ENCODE results near the gene ZNF407.

ZNF407 gene

GRCh38 chr18:74652392-74652988, 54.8 kb downstream of the ZNF407 start:
- Histone ChIP-seq H3K9me3 (ENCODE audit: control insufficient read depth, insufficient read depth, low read length) (no peaks in the 10 kb centered on the region), H3K9ac (ENCODE audit: low read depth, low read length) (no peak overlapping the region), H3K4me1 (ENCODE audit: insufficient read depth, low read length) (no peaks in the 10 kb centered on the region; the same call in 1 of the 2 replicates), H3K36me3 (ENCODE audit: insufficient read depth, low read length) (no peaks in the 10 kb centered on the region)

DNA sequence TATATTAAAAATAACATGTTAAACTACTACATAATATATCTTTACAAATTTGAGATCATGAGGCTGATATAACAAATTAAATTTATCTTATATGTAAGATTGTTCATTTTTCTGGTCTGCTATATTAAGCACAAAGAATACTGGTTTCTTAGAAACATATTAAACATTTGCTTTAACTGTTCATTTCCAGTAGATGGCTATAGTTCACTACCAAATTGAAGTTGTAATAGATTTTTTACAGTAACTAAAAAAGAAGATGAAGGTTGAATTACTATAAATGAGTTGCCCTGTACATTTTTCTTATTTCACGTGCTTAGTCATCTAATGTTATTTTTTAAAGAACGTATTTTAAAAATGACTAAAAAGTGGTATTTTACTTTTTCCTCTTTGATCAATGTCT, 57.0 kb downstream of the ZNF407 start:
- no peaks in the 10 kb centered on the region for H3K9me3 ChIP-seq (ENCODE audit: control insufficient read depth, insufficient read depth, low read length)
- no peaks in the 10 kb centered on the region for H3K36me3 ChIP-seq (ENCODE audit: insufficient read depth, low read length)
- no peaks in the 10 kb centered on the region; the same call in 1 of the 2 replicates for H3K4me1 ChIP-seq (ENCODE audit: insufficient read depth, low read length)
- H3K9ac ChIP-seq (ENCODE audit: low read depth, low read length) = no peak overlapping the region

- Histone ChIP-seq H3K4me1 (ENCODE audit: insufficient read depth, low read length) (no peaks in the 10 kb centered on the region), H3K36me3 (ENCODE audit: insufficient read depth, low read length) (no peaks in the 10 kb centered on the region), H3K9me3 (ENCODE audit: control insufficient read depth, insufficient read depth, low read length) (no peaks in the 10 kb centered on the region), H3K9ac (ENCODE audit: low read depth, low read length) (no peak overlapping the region)
Measured at GRCh38 chr18:74661008-74661407, 63.3 kb downstream of the ZNF407 start.

- no peak overlapping the region for H3K9ac ChIP-seq (ENCODE audit: low read depth, low read length)
- H3K9me3 ChIP-seq (ENCODE audit: control insufficient read depth, insufficient read depth, low read length) = no peaks in the 10 kb centered on the region
- H3K36me3 ChIP-seq (ENCODE audit: insufficient read depth, low read length) = no peaks in the 10 kb centered on the region
- no peaks in the 10 kb centered on the region for H3K4me1 ChIP-seq (ENCODE audit: insufficient read depth, low read length)
Measured at GRCh38 chr18:74661691-74662090, 64.0 kb downstream of the ZNF407 start.

GRCh38 chr18:74662622-74663021, 65.0 kb downstream of the ZNF407 start:
- Histone ChIP-seq H3K4me1 (ENCODE audit: insufficient read depth, low read length) (no peaks in the 10 kb centered on the region), H3K9me3 (ENCODE audit: control insufficient read depth, insufficient read depth, low read length) (no peaks in the 10 kb centered on the region; the same call in 1 of the 2 replicates), H3K9ac (ENCODE audit: low read depth, low read length) (no peak overlapping the region), H3K36me3 (ENCODE audit: insufficient read depth, low read length) (no peaks in the 10 kb centered on the region)

GRCh38 chr18:74665346-74665745, 67.7 kb downstream of the ZNF407 start:
- Histone ChIP-seq H3K4me1 (ENCODE audit: insufficient read depth, low read length) (no peaks in the 10 kb centered on the region), H3K9ac (ENCODE audit: low read depth, low read length) (no peak overlapping the region), H3K36me3 (ENCODE audit: insufficient read depth, low read length) (no peaks in the 10 kb centered on the region), H3K9me3 (ENCODE audit: control insufficient read depth, insufficient read depth, low read length) (no peaks in the 10 kb centered on the region; the same call in 1 of the 2 replicates)

DNA sequence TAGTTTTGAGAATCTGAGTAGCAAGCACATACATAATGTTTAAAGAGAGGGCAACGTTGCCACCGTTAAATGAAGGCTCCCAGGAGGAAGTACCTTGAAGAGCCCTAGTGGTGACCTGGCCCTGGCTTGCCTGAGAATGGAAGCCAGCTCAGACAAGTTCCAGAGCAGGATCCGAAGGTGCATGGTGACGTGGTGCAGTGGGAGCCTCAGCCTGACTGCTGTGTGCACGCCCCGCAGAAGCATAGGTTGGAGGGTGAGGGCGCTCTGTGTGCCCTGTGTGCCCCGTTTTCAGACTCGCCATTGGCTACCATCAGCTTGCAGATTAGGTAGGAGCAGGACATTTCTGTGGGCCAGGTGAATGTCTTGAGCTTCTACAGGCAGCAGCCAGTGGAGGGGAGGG, 68.2 kb downstream of the ZNF407 start:
- no peak overlapping the region for H3K9ac ChIP-seq (ENCODE audit: low read depth, low read length)

DNA sequence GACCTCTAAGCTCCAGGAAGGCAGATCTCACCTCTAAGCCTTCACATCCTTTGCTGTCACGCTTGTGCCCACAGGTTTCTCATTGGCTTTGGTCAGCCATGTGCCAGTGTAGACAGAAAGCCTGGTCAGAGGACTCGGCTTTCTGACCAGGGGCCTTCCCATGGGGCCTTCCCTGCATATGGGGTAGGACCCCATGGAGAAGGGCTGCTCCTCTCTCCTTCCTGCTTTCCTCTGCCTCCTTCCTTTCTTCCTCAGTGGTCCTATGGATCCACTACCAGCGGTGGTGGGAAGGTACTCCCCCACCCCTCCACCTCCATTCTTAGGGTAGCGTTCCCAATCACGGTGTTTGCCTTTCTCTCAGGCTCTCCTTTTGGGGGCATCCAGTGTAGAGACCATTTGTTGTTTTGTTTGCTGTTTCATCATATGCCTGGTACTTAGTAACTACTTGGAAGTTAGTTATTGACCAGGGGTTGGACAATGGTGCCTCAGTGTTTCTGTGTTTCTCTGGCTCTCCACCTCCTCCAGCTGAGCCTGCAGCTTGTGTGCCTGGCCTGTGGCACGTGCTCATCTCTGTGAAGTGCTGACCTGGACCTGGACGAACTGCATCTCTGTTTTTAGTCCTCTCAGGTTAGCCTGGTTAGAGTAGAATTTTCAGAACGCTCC, 71.6 kb downstream of the ZNF407 start:
- Histone ChIP-seq H3K36me3 (ENCODE audit: insufficient read depth, low read length) (no peaks in the 10 kb centered on the region), H3K9me3 (ENCODE audit: control insufficient read depth, insufficient read depth, low read length) (no peaks in the 10 kb centered on the region; the same call in 1 of the 2 replicates), H3K9ac (ENCODE audit: low read depth, low read length) (no peak overlapping the region), H3K4me1 (ENCODE audit: insufficient read depth, low read length) (no peaks in the 10 kb centered on the region)

More for the DNA sequence above, 68.2 kb downstream of the ZNF407 start:
- H3K9me3 ChIP-seq (ENCODE audit: control insufficient read depth, insufficient read depth, low read length) = no peaks in the 10 kb centered on the region; the same call in 1 of the 2 replicates
- H3K36me3 ChIP-seq (ENCODE audit: insufficient read depth, low read length) = no peaks in the 10 kb centered on the region
- no peaks in the 10 kb centered on the region for H3K4me1 ChIP-seq (ENCODE audit: insufficient read depth, low read length)

DNA sequence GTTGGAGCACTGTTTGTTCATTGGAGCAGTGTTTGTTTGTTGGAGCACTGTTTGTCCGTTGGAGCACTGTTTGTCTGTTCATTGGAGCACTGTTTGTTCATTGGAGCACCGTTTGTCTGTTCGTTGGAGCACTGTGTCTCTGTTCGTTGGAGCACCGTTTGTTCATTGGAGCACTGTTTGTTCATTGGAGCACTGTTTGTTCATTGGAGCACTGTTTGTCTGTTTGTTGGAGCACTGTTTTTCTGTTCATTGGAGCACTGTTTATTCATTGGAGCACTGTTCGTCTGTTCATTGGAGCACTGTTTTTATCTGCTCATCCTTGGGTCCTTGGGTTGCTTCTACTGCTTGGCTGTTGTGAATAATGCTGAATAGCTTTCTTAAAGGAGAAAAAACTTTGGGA, 74.7 kb downstream of the ZNF407 start:
- H3K9me3 ChIP-seq (ENCODE audit: control insufficient read depth, insufficient read depth, low read length) = peaks cover 5% of the 10 kb centered on the region; the same call in 1 of the 2 replicates
- no peaks in the 10 kb centered on the region for H3K4me1 ChIP-seq (ENCODE audit: insufficient read depth, low read length)
- no peaks in the 10 kb centered on the region for H3K36me3 ChIP-seq (ENCODE audit: insufficient read depth, low read length)
- no peak overlapping the region for H3K9ac ChIP-seq (ENCODE audit: low read depth, low read length)

DNA sequence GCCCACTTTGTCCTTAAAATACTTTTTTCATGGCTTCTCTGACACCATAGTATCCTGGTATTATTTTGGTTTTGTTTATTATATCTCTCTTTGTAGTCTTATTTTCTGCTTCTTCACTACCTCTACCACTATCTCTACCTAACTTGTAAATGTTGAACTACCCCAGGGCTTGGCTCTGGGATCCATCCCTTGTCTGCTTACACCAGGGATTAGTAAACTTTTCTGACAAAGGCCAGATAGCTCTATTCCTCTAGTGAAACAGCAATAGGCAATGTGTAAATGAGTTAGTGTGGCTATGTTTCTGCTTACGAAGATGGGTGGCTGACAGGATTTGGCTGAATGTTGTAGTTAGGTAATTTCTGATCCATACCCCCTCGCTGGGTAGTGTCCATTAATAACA, 76.8 kb downstream of the ZNF407 start:
- H3K9me3 ChIP-seq (ENCODE audit: control insufficient read depth, insufficient read depth, low read length) = peaks cover 8% of the 10 kb centered on the region; the same call in 1 of the 2 replicates
- H3K4me1 ChIP-seq (ENCODE audit: insufficient read depth, low read length) = no peaks in the 10 kb centered on the region
- no peak overlapping the region for H3K9ac ChIP-seq (ENCODE audit: low read depth, low read length)
- no peaks in the 10 kb centered on the region for H3K36me3 ChIP-seq (ENCODE audit: insufficient read depth, low read length)

DNA sequence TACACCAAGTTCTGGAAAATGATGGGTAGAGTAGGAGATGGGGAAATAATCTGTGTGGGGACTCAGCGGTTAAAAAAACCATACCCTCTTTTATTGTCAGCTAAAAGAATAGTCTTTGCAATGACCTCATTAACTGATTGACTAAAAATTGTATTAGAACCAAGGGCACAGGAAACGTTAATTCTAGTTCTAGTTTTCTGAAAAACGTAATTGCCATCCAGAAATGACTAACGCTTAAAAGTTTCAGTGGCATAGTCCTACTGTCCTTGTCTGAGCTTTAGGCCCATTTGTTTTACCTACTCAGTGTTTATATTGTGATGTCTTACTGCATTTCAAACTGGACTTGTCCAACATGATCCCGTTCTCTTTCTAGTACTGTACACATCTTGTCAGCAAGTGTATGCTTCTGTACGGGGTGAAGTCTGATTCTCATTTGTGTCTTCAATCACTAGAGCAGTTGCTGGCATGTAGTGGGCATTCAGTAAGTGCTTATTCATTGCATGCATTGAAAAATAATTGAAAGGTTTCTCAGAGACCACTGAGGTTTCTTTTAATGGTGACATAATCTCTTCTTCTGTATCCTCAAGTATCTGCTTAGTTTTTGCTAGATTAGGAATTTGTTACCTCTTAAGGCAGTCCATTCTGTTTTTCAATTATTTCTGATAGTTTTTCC, 81.5 kb downstream of the ZNF407 start:
- H3K9ac ChIP-seq (ENCODE audit: low read depth, low read length) = no peak overlapping the region
- no peaks in the 10 kb centered on the region for H3K36me3 ChIP-seq (ENCODE audit: insufficient read depth, low read length)
- no peaks in the 10 kb centered on the region for H3K4me1 ChIP-seq (ENCODE audit: insufficient read depth, low read length)
- peaks cover 8% of the 10 kb centered on the region; the same call in 1 of the 2 replicates for H3K9me3 ChIP-seq (ENCODE audit: control insufficient read depth, insufficient read depth, low read length)

DNA sequence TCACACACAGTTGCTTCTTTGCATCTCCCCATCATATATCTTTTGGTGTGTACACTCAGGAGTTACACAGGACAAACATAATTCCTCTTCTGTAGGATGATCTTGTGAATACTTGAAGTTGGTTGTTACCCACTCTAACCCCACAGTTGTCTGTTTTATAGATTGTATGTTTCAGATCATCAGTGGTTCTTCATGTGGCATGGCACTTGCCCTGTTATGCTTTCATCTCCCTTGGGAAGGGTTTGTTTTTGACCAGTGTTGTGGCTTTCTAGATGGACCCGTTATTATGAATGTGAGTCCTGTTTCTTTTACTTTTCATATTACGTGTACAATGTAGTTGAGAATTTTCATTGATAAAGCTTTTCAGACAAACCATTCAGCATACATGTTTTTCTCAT, 82.0 kb downstream of the ZNF407 start:
- Histone ChIP-seq H3K9me3 (ENCODE audit: control insufficient read depth, insufficient read depth, low read length) (peaks cover 8% of the 10 kb centered on the region; the same call in 1 of the 2 replicates), H3K36me3 (ENCODE audit: insufficient read depth, low read length) (no peaks in the 10 kb centered on the region), H3K4me1 (ENCODE audit: insufficient read depth, low read length) (no peaks in the 10 kb centered on the region), H3K9ac (ENCODE audit: low read depth, low read length) (no peak overlapping the region)

- peaks cover 3% of the 10 kb centered on the region; the same call in 1 of the 2 replicates for H3K9me3 ChIP-seq (ENCODE audit: control insufficient read depth, insufficient read depth, low read length)
- no peaks in the 10 kb centered on the region for H3K36me3 ChIP-seq (ENCODE audit: insufficient read depth, low read length)
- H3K9ac ChIP-seq (ENCODE audit: low read depth, low read length) = no peak overlapping the region
- no peaks in the 10 kb centered on the region for H3K4me1 ChIP-seq (ENCODE audit: insufficient read depth, low read length)
Measured at GRCh38 chr18:74682141-74682990, 84.7 kb downstream of the ZNF407 start.

GRCh38 chr18:74682991-74683297, 85.3 kb downstream of the ZNF407 start:
- Histone ChIP-seq H3K9ac (ENCODE audit: low read depth, low read length) (no peak overlapping the region), H3K4me1 (ENCODE audit: insufficient read depth, low read length) (no peaks in the 10 kb centered on the region), H3K9me3 (ENCODE audit: control insufficient read depth, insufficient read depth, low read length) (peaks cover 2% of the 10 kb centered on the region; the same call in 1 of the 2 replicates), H3K36me3 (ENCODE audit: insufficient read depth, low read length) (no peaks in the 10 kb centered on the region)
